DMS 273 (cell line): Measurements from ENCODE around the gene CCDC174.
A peak's percentile ranks its signal among the peaks of the same experiment; 100 is the strongest.

Experiments
- DNase-seq: peaks from one replicate; lab custom pipeline; 2025; ENCODE audit not compliant: unreplicated experiment; lab: John Stamatoyannopoulos, UW

CCDC174 gene

GRCh38 chr3:14625443-14625842 lies 26.1 kb upstream of the CCDC174 start:
- no peak for DNase-seq

- DNase-seq = no peak
These were observed 23.7 kb upstream of the CCDC174 start for GRCh38 chr3:14627815-14628214.

- DNase-seq = no peak
These were observed 23.2 kb upstream of the CCDC174 start for GRCh38 chr3:14628406-14628805.

GRCh38 chr3:14630404-14631100 lies 21.0 kb upstream of the CCDC174 start:
- DNase-seq = no peak

- no peak for DNase-seq
These were observed 20.5 kb upstream of the CCDC174 start for GRCh38 chr3:14631101-14631497.

GRCh38 chr3:14631687-14632441 lies 19.7 kb upstream of the CCDC174 start:
- DNase-seq = no peak

GRCh38 chr3:14632442-14632930 lies 19.1 kb upstream of the CCDC174 start:
- DNase-seq = no peak

GRCh38 chr3:14633417-14633816 lies 18.1 kb upstream of the CCDC174 start:
- DNase-seq = no peak

- peak; percentile 67 for DNase-seq
These were observed 17.6 kb upstream of the CCDC174 start for GRCh38 chr3:14633819-14634424.

GRCh38 chr3:14634763-14635400 lies 16.7 kb upstream of the CCDC174 start:
- no peak for DNase-seq

GRCh38 chr3:14636496-14637087 lies 15.0 kb upstream of the CCDC174 start:
- no peak for DNase-seq

- no peak for DNase-seq
These were observed 11.4 kb upstream of the CCDC174 start for GRCh38 chr3:14640157-14640562.

- DNase-seq = no peak
These were observed 10.8 kb upstream of the CCDC174 start for GRCh38 chr3:14640734-14641133.

- DNase-seq = no peak
These were observed 10.2 kb upstream of the CCDC174 start for GRCh38 chr3:14641346-14641745.

GRCh38 chr3:14645453-14645852 lies 6.1 kb upstream of the CCDC174 start:
- no peak for DNase-seq

- DNase-seq = no peak
These were observed 5.4 kb upstream of the CCDC174 start for GRCh38 chr3:14646131-14646573.

- no peak for DNase-seq
These were observed 4.8 kb upstream of the CCDC174 start for GRCh38 chr3:14646589-14647413.

- DNase-seq = no peak
These were observed 3.3 kb upstream of the CCDC174 start for GRCh38 chr3:14647976-14648955.

- no peak for DNase-seq
These were observed 2.1 kb upstream of the CCDC174 start for GRCh38 chr3:14649466-14649865.
